Left ventricle myocardium inferior (tissue), 1 donor: ENCODE results near the gene CILP. TPM values are rescaled to one million over a fixed set of nuclear protein-coding genes. Genes with fewer than 3 reads are reported as not detected.

ENCODE experiments used
- DNase-seq: peaks from one replicate; pipeline ENCODE4 v3.0.0-alpha.2; 2020
- H3K27ac ChIP-seq: fragments of 200-600 bp; replicated peaks from 2 replicates; pipeline ENCODE4 v1.8.0; 2021
- H3K27me3 ChIP-seq: fragments of 200-600 bp; 2 replicates; pipeline ENCODE4 v1.8.0; 2021; ENCODE audit warnings: low read depth
- H3K36me3 ChIP-seq: fragments of 200-600 bp; 2 replicates; pipeline ENCODE4 v1.8.0; 2021
- H3K4me1 ChIP-seq: fragments of 200-600 bp; 2 replicates; pipeline ENCODE4 v1.8.0; 2021
- H3K4me3 ChIP-seq: fragments of 200-600 bp; 2 replicates; pipeline ENCODE4 v1.8.0; 2021; ENCODE audit warnings: mild to moderate bottlenecking, moderate library complexity
- H3K9me3 ChIP-seq: fragments of 200-600 bp; replicated peaks from 2 replicates; pipeline ENCODE4 v1.8.0; 2021
- intact Hi-C: fragments of 100-400 bp; cut with micrococcal nuclease; formaldehyde crosslinking; loops from one replicate; pipeline ENCODE4 v1.11.0; 2022
- total RNA-seq: library from RNA; stranded (reverse); fragmentation: NEBNext Ultra II Directional; extraction: Animal tissue kit (Norgen Biotek cat#: 25700); gene quantifications from one replicate; pipeline ENCODE4 v1.2.1, GENCODE V29; 2021
- TF ChIP-seq, protein P1 (sequence below): fragments of 200-600 bp; IDR thresholded peaks from 2 replicates; pipeline ENCODE4 v1.8.0; 2021; ENCODE audit warnings: antibody characterized with exemption, mild to moderate bottlenecking, borderline replicate concordance
- donor health status: DM: no; HTN: yes; CAD: no; lungs with severe emphysema.

The CILP gene
- total RNA-seq, 1 donor from 2014 or later, result 7.3 TPM

DNA sequence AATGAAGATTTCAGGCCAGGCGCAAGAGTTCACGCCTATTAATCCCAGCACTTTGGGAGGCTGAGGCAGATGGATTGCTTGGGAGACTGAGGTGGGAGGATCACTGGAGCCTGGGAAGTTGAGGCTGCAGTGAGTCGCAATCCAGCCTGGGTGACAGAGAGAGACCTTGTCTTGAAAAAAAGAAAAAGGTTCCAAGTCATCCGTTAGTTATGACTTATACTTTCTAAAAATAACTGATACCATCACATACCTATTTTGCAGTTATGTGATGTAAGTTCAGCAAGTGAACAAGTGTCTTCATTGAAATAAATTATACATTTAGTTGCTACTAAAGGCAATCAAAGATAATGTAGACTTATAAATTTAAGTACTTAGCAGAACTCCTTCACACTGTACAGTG lies 48.2 kb downstream of the CILP start:
- Histone ChIP-seq H3K4me1 (peaks cover 14% of the 10 kb centered on the region), H3K27ac (no peak overlapping the region), H3K9me3 (no peaks in the 10 kb centered on the region), H3K27me3 (no peaks in the 10 kb centered on the region), H3K4me3 (no peak overlapping the region), H3K36me3 (peaks cover 45% of the 10 kb centered on the region)
- TF ChIP-seq, protein P1, sequence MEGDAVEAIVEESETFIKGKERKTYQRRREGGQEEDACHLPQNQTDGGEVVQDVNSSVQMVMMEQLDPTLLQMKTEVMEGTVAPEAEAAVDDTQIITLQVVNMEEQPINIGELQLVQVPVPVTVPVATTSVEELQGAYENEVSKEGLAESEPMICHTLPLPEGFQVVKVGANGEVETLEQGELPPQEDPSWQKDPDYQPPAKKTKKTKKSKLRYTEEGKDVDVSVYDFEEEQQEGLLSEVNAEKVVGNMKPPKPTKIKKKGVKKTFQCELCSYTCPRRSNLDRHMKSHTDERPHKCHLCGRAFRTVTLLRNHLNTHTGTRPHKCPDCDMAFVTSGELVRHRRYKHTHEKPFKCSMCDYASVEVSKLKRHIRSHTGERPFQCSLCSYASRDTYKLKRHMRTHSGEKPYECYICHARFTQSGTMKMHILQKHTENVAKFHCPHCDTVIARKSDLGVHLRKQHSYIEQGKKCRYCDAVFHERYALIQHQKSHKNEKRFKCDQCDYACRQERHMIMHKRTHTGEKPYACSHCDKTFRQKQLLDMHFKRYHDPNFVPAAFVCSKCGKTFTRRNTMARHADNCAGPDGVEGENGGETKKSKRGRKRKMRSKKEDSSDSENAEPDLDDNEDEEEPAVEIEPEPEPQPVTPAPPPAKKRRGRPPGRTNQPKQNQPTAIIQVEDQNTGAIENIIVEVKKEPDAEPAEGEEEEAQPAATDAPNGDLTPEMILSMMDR, result no peak
- intact Hi-C loops, result no loop called here
- no peak for DNase-seq

DNA sequence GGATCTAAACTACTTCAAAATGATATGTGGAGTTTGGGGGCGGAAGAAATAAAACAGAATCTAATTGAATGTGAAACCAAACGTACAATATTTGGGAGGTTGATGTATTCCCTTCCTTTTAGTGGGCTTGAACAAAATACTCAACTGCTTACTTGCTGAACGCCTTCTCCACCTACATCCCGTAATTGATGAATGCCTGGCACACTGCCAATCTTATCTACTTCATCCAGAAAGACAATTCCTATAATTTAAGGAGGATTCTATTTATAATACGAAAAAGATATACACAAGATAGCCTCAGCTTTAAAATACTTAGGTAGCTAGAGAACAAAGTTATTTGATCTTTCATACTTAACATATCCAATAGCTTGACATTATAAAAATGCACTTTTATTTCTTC lies 54.6 kb downstream of the CILP start:
- intact Hi-C loops, result no loop called here
- no peak overlapping the region for H3K4me3 ChIP-seq
- TF ChIP-seq, protein P1, result no peak
- no peaks in the 10 kb centered on the region for H3K27me3 ChIP-seq
- no peak overlapping the region for H3K27ac ChIP-seq
- no peak for DNase-seq
- H3K36me3 ChIP-seq, result peaks cover 80% of the 10 kb centered on the region
- no peaks in the 10 kb centered on the region for H3K9me3 ChIP-seq
- peaks cover 8% of the 10 kb centered on the region for H3K4me1 ChIP-seq

DNA sequence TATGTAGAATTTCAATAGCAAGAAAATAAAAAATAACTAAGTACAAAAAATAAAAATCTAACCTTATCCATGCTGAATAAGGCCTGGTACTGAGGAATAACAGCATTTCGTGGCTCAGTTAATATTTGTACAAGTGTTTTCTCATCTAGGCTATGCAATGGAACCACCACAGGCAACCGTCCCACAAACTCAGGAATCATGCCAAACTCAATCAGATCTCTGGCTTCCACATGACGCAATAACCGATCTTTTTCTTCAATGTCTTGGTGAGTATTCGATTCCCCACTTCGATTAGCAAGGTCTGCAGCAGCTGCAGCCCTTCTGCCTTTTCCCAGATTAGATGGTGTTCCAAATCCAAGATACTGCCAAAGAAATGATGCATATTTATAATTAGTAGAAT lies 56.6 kb downstream of the CILP start:
- H3K9me3 ChIP-seq, result no peaks in the 10 kb centered on the region
- H3K4me1 ChIP-seq, result peaks cover 8% of the 10 kb centered on the region
- no peak overlapping the region for H3K4me3 ChIP-seq
- intact Hi-C loops, result no loop called here
- H3K27ac ChIP-seq, result no peak overlapping the region
- DNase-seq, result no peak
- TF ChIP-seq, protein P1, result no peak
- no peaks in the 10 kb centered on the region for H3K27me3 ChIP-seq
- H3K36me3 ChIP-seq, result peaks cover 92% of the 10 kb centered on the region

DNA sequence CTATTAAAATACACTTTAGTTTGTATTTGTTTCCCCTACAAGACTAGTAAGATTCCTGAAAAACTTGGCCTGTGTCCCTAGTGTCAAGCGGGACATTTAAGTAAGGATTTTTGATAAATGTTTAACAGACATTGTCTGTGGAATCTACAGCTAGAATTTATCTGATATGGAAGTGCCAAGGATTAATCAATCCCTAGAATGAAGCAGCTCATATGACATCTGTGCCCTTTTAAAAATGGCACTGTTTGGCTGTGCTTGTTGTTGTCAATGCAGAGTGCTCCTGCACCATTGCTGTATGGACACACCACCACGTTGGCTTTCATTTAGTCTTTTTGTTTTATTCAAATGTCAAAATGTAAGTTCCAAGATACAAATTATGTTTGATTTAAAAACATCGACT lies 63.4 kb downstream of the CILP start:
- no peak overlapping the region for H3K27ac ChIP-seq
- intact Hi-C loops, result no loop called here
- H3K27me3 ChIP-seq, result no peaks in the 10 kb centered on the region
- no peaks in the 10 kb centered on the region for H3K4me1 ChIP-seq
- DNase-seq, result no peak
- TF ChIP-seq, protein P1, result no peak
- peaks cover 49% of the 10 kb centered on the region for H3K36me3 ChIP-seq
- no peak overlapping the region for H3K4me3 ChIP-seq
- no peaks in the 10 kb centered on the region for H3K9me3 ChIP-seq

DNA sequence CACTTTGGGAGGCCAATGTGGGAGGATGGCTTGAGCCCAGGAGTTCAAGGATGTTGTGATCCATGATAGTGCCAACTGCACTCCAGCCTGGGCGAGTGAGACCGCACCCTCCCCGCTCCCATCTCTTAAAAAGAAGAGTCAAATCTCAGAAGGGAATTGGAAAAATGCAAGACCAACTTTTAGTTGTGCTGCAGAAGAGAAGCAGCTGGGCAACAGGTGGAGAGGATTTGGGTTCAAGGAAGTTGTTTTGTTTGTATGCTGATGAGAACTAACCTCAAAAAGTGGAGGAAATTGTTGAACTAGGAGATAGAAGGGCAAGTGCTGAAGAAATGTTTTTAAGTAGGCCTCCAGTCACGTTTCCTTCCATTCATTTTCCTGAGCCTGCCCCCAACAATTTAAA lies 64.8 kb downstream of the CILP start:
- no peaks in the 10 kb centered on the region for H3K27me3 ChIP-seq
- no peaks in the 10 kb centered on the region for H3K9me3 ChIP-seq
- peaks cover 34% of the 10 kb centered on the region for H3K36me3 ChIP-seq
- H3K4me3 ChIP-seq, result no peak overlapping the region
- no peak for DNase-seq
- TF ChIP-seq, protein P1, result no peak
- intact Hi-C loops, result no loop called here
- no peak overlapping the region for H3K27ac ChIP-seq
- no peaks in the 10 kb centered on the region for H3K4me1 ChIP-seq

Other genes with a start within 250 kb of the CILP start
- 47.2 TPM for gene SPG21, start 221.6 kb downstream of the CILP start, total RNA-seq
- gene MTFMT, start 181.8 kb downstream of the CILP start, total RNA-seq, result 18.6 TPM
- gene SLC51B, start 166.1 kb downstream of the CILP start, total RNA-seq, result not detected
- 12.9 TPM for gene RASL12, start 143.5 kb downstream of the CILP start, total RNA-seq
- gene KBTBD13, start 134.7 kb downstream of the CILP start, total RNA-seq, result 5.2 TPM
- gene UBAP1L, start 96.3 kb downstream of the CILP start, total RNA-seq, result 1.8 TPM
- gene PDCD7, start 77.7 kb downstream of the CILP start, total RNA-seq, result 14.5 TPM
- gene CLPX, start 26.1 kb downstream of the CILP start, total RNA-seq, result 52.5 TPM
- 4.6 TPM for gene PARP16, start 75.4 kb upstream of the CILP start, total RNA-seq
- not detected for gene RNU5A-1, start 84.6 kb upstream of the CILP start, total RNA-seq
- gene RNU5B-1, start 93.2 kb upstream of the CILP start, total RNA-seq, result 40.3 TPM
- gene IGDCC3, start 166.5 kb upstream of the CILP start, total RNA-seq, result 0.16 TPM
- gene IGDCC4, start 211.5 kb upstream of the CILP start, total RNA-seq, result 0.96 TPM